ENCODE results near the gene SEMA6B. TPM values are rescaled to one million over a fixed set of nuclear protein-coding genes. Genes with fewer than 3 reads are reported as not detected.

Gene SEMA6B
- polyA plus RNA-seq, 1 of the 3 experiments (the other 2 are of a cell fraction): 3.7 TPM

DNA sequence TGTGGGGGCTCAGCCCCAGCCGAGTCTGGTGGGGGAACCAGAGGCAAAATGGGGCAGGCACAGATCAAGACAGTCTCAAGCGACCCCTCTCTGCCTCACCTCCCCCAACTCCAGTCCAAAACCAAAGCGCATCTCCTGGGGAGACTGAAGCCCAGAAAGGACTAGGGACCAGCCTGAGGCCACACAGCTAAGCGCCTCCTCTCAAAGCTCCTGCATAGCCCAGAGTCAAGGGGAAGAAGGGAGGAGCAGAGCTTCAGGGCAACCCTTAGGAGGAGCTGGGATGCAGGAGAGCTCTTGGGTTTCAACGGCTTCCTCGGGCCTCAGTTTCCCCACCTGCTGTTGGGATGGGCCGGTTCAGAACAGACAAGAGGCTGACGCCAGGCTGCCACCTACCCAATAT, 19.9 kb upstream of the SEMA6B start:
- ChIA-PET CTCF (interaction anchor here (1.2 to 6.0 kb wide), 8 partner anchors 8 to 57 kb away, joined by 4 to 58 read pairs (median 5); partner anchors contain the start of gene SEMA6B), POLR2A (no interaction called here)
- Histone ChIP-seq H3K4me2 (no peak overlapping the region), H4K20me1 (ENCODE audit: insufficient read depth) (no peaks in the 10 kb centered on the region), H3K9me3 (no peaks in the 10 kb centered on the region), H3K79me2 (ENCODE audit: insufficient read depth) (no peaks in the 10 kb centered on the region), H3K9me2 (no peaks in the 10 kb centered on the region), H3K4me3 (ENCODE audit: low read depth in 2 of 2, low read length in 1 of 2) (no peak overlapping the region), H3K36me3 (replicated peaks in 1 of 2; ENCODE audit: control insufficient read depth in 1 of 2, insufficient read depth in 2 of 2, low read length in 1 of 2) (no peaks in the 10 kb centered on the region), H3F3A (replicated peaks; ENCODE audit: insufficient read depth) (peaks cover 20% of the 10 kb centered on the region), H3K27me3 (ENCODE audit: insufficient read depth) (peaks cover 15% of the 10 kb centered on the region; the same call in 1 of the 2 replicates), H2AFZ (ENCODE audit: low read depth) (no peak overlapping the region), H3K27ac (ENCODE audit: low read depth in 2 of 2, low read length in 1 of 2) (no peak overlapping the region), H3K9ac (no peak overlapping the region), H3K4me1 (ENCODE audit: control insufficient read depth in 1 of 2, insufficient read depth in 2 of 2, low read depth in 1 of 2, low read length in 1 of 2) (peaks cover 0 to 1% of the 10 kb centered on the region in 2 experiments; a peak in 1 of 4 replicates)
- WGBS (ENCODE audit: low lambda C conversion rate): 17% methylated on average over 6 of the region's 8 CpGs
- DNase-seq: peak; percentile 29
- TF ChIP-seq, protein P1, sequence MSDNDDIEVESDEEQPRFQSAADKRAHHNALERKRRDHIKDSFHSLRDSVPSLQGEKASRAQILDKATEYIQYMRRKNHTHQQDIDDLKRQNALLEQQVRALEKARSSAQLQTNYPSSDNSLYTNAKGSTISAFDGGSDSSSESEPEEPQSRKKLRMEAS (IDR thresholded peaks at IDR 0.05; ENCODE audit: low read depth): no peak
- TF ChIP-seq RFX5 (IDR thresholded peaks at IDR 0.05; ENCODE audit: low read length) (no peak), TAF1 (IDR thresholded peaks at IDR 0.05; ENCODE audit: borderline replicate concordance, low read depth, low read length) (no peak), JUND (IDR thresholded peaks at IDR 0.05) (no peak), SIN3A (IDR thresholded peaks at IDR 0.05; ENCODE audit: borderline replicate concordance, low read depth, low read length) (no peak), MEF2A (IDR thresholded peaks at IDR 0.05; ENCODE audit: borderline replicate concordance, low read depth) (no peak), GABPA (IDR thresholded peaks at IDR 0.05; ENCODE audit: low read depth) (no peak), CHD2 (IDR thresholded peaks at IDR 0.05; ENCODE audit: low read length, partially characterized antibody) (no peak), NRF1 (IDR thresholded peaks at IDR 0.05; ENCODE audit: low read depth, low read length) (no peak), TEAD4 (IDR thresholded peaks at IDR 0.05; ENCODE audit: borderline replicate concordance, insufficient read depth) (no peak), YY1 (IDR thresholded peaks at IDR 0.05; ENCODE audit: low read depth) (no peak)
- TF ChIP-seq, protein P2, sequence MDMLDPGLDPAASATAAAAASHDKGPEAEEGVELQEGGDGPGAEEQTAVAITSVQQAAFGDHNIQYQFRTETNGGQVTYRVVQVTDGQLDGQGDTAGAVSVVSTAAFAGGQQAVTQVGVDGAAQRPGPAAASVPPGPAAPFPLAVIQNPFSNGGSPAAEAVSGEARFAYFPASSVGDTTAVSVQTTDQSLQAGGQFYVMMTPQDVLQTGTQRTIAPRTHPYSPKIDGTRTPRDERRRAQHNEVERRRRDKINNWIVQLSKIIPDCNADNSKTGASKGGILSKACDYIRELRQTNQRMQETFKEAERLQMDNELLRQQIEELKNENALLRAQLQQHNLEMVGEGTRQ (IDR thresholded peaks at IDR 0.05; ENCODE audit: borderline replicate concordance, low read depth, low read length): no peak

DNA sequence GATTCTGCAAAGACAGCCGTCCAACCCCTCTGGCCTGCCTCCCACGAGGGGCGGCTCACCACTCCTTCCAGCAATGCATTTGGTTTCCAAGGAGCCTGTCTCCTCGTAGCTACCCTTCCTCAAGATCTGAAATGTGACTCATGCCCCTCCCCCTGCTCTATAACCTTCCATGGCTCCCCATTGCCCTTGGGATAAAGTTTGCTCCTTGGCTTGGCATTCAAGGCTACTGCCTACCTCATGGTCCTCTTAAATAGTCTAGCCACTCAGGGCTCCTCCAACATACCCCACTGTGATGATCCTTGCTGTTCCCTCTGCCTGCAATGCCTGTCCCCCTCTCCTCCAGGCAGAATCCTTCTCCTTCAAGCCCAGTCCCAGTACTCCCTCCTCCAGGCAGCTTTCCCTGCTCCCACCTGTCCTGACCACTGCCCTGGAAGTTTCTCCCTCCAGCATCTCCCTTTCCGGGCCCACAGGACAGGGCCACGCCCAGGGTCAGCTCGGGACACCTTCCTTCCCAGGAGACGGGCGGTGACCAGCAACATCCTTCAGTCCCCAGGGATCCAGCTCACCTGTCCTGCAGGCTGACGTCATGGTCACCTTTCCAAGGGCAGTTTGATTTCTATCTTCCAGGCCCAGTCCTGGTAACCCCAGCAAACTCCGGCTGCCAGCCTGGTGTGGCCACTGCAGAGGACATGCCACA, 19.2 kb upstream of the SEMA6B start:
- Histone ChIP-seq H4K20me1 (ENCODE audit: insufficient read depth) (no peaks in the 10 kb centered on the region), H3K4me1 (ENCODE audit: control insufficient read depth in 1 of 2, insufficient read depth in 2 of 2, low read depth in 1 of 2, low read length in 1 of 2) (no peaks in the 10 kb centered on the region; a peak in 1 of 4 replicates), H3K79me2 (ENCODE audit: insufficient read depth) (no peaks in the 10 kb centered on the region), H3K27me3 (ENCODE audit: insufficient read depth) (peaks cover 14% of the 10 kb centered on the region; the same call in 1 of the 2 replicates), H3K36me3 (replicated peaks in 1 of 2; ENCODE audit: control insufficient read depth in 1 of 2, insufficient read depth in 2 of 2, low read length in 1 of 2) (no peaks in the 10 kb centered on the region), H3K4me3 (ENCODE audit: low read depth in 2 of 2, low read length in 1 of 2) (no peak overlapping the region), H3K27ac (ENCODE audit: low read depth in 2 of 2, low read length in 1 of 2) (no peak overlapping the region), H2AFZ (ENCODE audit: low read depth) (no peak overlapping the region), H3K9me2 (no peaks in the 10 kb centered on the region), H3F3A (replicated peaks; ENCODE audit: insufficient read depth) (peaks cover 20% of the 10 kb centered on the region), H3K4me2 (no peak overlapping the region), H3K9ac (no peak overlapping the region), H3K9me3 (no peaks in the 10 kb centered on the region)
- CTCF ChIA-PET: interaction anchor here (1.2 to 6.0 kb wide), 5 partner anchors 11 to 57 kb away, joined by 4 to 58 read pairs (median 4); no protein-coding TSS in a partner anchor
- 27% methylated on average over 11 of the region's 11 CpGs for WGBS (ENCODE audit: low lambda C conversion rate)
- DNase-seq: peak; percentile 24
- POLR2A ChIA-PET: no interaction called here
- TF ChIP-seq, protein P3, sequence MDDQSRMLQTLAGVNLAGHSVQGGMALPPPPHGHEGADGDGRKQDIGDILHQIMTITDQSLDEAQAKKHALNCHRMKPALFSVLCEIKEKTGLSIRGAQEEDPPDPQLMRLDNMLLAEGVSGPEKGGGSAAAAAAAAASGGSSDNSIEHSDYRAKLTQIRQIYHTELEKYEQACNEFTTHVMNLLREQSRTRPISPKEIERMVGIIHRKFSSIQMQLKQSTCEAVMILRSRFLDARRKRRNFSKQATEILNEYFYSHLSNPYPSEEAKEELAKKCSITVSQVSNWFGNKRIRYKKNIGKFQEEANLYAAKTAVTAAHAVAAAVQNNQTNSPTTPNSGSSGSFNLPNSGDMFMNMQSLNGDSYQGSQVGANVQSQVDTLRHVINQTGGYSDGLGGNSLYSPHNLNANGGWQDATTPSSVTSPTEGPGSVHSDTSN (IDR thresholded peaks at IDR 0.05): no peak
- TF ChIP-seq JUND (IDR thresholded peaks at IDR 0.05) (no peak), MXI1 (IDR thresholded peaks at IDR 0.05; ENCODE audit: low read depth, low read length) (no peak), ELF1 (IDR thresholded peaks at IDR 0.05) (no peak), CHD2 (IDR thresholded peaks at IDR 0.05; ENCODE audit: low read length, partially characterized antibody) (no peak), POLR2AphosphoS5 (IDR thresholded peaks at IDR 0.05; ENCODE audit: low read depth, low read length) (no peak), RXRA (IDR thresholded peaks at IDR 0.05; ENCODE audit: borderline replicate concordance, low read depth) (no peak)
- TF ChIP-seq, protein P2 (IDR thresholded peaks at IDR 0.05; ENCODE audit: borderline replicate concordance, low read depth, low read length): no peak
- TF ChIP-seq, protein P4, sequence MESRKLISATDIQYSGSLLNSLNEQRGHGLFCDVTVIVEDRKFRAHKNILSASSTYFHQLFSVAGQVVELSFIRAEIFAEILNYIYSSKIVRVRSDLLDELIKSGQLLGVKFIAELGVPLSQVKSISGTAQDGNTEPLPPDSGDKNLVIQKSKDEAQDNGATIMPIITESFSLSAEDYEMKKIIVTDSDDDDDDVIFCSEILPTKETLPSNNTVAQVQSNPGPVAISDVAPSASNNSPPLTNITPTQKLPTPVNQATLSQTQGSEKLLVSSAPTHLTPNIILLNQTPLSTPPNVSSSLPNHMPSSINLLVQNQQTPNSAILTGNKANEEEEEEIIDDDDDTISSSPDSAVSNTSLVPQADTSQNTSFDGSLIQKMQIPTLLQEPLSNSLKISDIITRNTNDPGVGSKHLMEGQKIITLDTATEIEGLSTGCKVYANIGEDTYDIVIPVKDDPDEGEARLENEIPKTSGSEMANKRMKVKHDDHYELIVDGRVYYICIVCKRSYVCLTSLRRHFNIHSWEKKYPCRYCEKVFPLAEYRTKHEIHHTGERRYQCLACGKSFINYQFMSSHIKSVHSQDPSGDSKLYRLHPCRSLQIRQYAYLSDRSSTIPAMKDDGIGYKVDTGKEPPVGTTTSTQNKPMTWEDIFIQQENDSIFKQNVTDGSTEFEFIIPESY (IDR thresholded peaks at IDR 0.05; ENCODE audit: borderline replicate concordance, low read depth): no peak
- TF ChIP-seq, protein P5, sequence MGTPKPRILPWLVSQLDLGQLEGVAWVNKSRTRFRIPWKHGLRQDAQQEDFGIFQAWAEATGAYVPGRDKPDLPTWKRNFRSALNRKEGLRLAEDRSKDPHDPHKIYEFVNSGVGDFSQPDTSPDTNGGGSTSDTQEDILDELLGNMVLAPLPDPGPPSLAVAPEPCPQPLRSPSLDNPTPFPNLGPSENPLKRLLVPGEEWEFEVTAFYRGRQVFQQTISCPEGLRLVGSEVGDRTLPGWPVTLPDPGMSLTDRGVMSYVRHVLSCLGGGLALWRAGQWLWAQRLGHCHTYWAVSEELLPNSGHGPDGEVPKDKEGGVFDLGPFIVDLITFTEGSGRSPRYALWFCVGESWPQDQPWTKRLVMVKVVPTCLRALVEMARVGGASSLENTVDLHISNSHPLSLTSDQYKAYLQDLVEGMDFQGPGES (IDR thresholded peaks at IDR 0.05; ENCODE audit: low read depth, low read length): no peak
- TF ChIP-seq, protein P6, sequence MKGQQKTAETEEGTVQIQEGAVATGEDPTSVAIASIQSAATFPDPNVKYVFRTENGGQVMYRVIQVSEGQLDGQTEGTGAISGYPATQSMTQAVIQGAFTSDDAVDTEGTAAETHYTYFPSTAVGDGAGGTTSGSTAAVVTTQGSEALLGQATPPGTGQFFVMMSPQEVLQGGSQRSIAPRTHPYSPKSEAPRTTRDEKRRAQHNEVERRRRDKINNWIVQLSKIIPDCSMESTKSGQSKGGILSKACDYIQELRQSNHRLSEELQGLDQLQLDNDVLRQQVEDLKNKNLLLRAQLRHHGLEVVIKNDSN (IDR thresholded peaks at IDR 0.05; ENCODE audit: borderline replicate concordance, low read depth): no peak
